ENCODE measurements around the gene TBKBP1.

The TBKBP1 gene, protein sequence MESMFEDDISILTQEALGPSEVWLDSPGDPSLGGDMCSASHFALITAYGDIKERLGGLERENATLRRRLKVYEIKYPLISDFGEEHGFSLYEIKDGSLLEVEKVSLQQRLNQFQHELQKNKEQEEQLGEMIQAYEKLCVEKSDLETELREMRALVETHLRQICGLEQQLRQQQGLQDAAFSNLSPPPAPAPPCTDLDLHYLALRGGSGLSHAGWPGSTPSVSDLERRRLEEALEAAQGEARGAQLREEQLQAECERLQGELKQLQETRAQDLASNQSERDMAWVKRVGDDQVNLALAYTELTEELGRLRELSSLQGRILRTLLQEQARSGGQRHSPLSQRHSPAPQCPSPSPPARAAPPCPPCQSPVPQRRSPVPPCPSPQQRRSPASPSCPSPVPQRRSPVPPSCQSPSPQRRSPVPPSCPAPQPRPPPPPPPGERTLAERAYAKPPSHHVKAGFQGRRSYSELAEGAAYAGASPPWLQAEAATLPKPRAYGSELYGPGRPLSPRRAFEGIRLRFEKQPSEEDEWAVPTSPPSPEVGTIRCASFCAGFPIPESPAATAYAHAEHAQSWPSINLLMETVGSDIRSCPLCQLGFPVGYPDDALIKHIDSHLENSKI

DNA sequence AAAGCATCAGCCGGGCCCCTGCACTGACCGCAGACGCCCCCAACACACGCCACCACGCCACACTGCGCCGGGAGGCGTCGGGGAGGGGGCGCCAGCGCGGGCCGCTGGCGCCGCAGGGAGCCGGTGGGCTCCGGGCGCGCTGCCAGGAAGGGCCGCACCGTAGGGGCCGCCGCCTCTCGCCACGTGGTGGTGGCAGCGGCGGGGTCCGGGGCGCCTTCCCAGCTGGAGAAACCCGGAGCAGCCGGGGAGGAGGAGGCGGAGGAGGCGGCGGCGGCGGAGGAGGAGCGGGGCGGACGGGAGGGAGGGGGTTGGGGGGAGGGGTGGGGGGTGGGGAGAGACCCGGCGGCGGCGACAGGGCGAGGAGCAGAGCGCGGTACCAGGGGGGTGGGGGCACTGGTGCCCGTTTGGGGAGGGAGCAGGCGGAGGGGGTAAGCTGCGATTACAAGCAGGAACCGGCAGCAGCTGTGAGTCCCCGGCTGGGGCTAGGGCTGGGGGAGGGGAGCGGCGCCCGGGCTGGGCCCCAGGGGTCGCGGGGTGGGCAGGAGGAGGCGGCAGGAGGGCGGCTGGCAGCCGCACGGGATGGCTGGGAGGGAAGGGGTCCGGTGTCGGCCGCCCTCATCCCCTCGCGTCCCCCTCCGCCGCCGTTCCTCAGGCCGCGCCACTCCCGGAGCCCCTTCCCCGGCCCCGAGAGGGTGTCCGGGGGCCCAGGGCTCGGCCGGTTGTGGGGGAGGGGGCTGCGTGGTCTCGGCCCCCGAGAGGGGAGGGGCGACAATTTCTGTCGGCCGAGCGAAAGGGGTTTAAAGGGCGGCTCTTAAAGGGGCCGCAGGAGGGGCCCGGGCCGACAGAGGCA, at the start of gene TBKBP1:
Gene TBKBP1, plus strand, starts transcription at position 431 of the 850 bp plus-strand sequence. CDS start 1,952 bp downstream, outside the sequence.
- peak; percentile 33 for ATAC-seq (replicated peaks)
- Mint-ChIP-seq H3K4me1 (peaks cover 36 to 46% of the 10 kb centered on the region in 2 donors), H3K36me3 (no peaks in the 10 kb centered on the region), H3K27ac (peak within 1 kb of the TSS; percentile 91), H3K27me3 (no peaks in the 10 kb centered on the region), H3K4me3 (peak within 1 kb of the TSS; percentile 86 to 88), H3K9me3 (no peaks in the 10 kb centered on the region)
- no peak for DNase-seq

- H3K27me3 Mint-ChIP-seq, result no peaks in the 10 kb centered on the region
- no peaks in the 10 kb centered on the region for H3K9me3 Mint-ChIP-seq
- no peak for DNase-seq
- H3K36me3 Mint-ChIP-seq, result peaks cover 4 to 7% of the 10 kb centered on the region in 2 donors
- H3K4me3 Mint-ChIP-seq, result no peak overlapping the region
- no peak overlapping the region for H3K27ac Mint-ChIP-seq
- peaks cover 12 to 30% of the 10 kb centered on the region in 2 donors for H3K4me1 Mint-ChIP-seq
- ATAC-seq (replicated peaks), result no peak
These were observed 49.6 kb upstream of the TBKBP1 start for GRCh38 chr17:47644324-47644723.

DNA sequence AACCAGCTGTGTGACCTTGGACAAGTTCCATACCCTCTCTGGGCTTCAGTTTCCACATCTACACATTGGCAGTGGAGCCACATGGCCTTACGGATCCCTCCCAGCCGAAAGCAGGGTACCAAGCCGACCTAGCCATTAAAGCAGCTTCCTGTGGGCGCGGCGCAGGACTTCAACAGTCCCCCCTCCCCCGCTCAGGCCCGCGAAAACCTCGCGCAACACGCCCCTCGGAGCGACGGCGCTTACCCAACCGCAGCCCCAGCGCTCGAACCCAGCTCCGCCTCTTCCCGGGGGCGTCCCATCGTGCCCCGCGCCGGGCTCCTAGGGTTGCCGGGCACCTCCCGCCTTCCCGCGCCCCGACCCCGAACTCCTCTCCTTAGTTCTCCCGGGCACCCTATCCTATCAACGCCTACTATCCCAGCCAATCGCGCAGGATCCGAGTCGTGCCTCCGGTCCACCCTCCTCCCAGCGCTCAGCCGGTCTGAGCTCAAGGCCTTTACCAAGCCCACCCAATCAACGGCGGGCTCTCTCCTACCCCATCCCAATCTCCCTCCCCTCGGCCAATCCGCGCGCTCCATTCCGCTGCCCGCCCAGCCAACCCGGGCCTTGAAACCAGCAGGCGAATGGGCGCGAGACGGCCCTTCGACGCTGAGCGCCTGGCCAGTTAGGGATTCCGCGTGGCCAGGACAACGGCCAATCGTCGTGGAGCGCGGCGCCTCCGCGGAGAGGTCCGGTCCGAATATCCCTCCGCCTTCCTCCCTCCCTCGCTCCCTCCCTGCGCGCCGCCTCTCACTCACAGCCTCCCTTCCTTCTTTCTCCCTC, 44.6 kb upstream of the TBKBP1 start, which contains the start of gene KPNB1:
Gene KPNB1, plus strand, starts transcription at position 767 of the 819 bp plus-strand sequence. CDS start 326 bp downstream, outside the sequence.
- peak within 1 kb of the TSS; percentile 99 for H3K27ac Mint-ChIP-seq
- DNase-seq, result peak; percentile 99
- no peaks in the 10 kb centered on the region for H3K9me3 Mint-ChIP-seq
- no peaks in the 10 kb centered on the region for H3K27me3 Mint-ChIP-seq
- H3K4me1 Mint-ChIP-seq, result peaks cover 23 to 47% of the 10 kb centered on the region in 2 donors
- peaks cover 19 to 36% of the 10 kb centered on the region in 2 donors for H3K36me3 Mint-ChIP-seq
- peak within 1 kb of the TSS; percentile 93 to 99 for H3K4me3 Mint-ChIP-seq
- ATAC-seq (replicated peaks), result peak; percentile 86 to 88

- Mint-ChIP-seq H3K27ac (peak overlapping the region; percentile 99), H3K4me3 (peak overlapping the region; percentile 93 to 99), H3K36me3 (peaks cover 22 to 39% of the 10 kb centered on the region in 2 donors), H3K9me3 (no peaks in the 10 kb centered on the region), H3K27me3 (no peaks in the 10 kb centered on the region), H3K4me1 (peaks cover 19 to 53% of the 10 kb centered on the region in 2 donors)
- no peak for DNase-seq
- ATAC-seq (replicated peaks), result peak; percentile 17 to 28
These were observed 43.9 kb upstream of the TBKBP1 start for GRCh38 chr17:47649972-47650524.

DNA sequence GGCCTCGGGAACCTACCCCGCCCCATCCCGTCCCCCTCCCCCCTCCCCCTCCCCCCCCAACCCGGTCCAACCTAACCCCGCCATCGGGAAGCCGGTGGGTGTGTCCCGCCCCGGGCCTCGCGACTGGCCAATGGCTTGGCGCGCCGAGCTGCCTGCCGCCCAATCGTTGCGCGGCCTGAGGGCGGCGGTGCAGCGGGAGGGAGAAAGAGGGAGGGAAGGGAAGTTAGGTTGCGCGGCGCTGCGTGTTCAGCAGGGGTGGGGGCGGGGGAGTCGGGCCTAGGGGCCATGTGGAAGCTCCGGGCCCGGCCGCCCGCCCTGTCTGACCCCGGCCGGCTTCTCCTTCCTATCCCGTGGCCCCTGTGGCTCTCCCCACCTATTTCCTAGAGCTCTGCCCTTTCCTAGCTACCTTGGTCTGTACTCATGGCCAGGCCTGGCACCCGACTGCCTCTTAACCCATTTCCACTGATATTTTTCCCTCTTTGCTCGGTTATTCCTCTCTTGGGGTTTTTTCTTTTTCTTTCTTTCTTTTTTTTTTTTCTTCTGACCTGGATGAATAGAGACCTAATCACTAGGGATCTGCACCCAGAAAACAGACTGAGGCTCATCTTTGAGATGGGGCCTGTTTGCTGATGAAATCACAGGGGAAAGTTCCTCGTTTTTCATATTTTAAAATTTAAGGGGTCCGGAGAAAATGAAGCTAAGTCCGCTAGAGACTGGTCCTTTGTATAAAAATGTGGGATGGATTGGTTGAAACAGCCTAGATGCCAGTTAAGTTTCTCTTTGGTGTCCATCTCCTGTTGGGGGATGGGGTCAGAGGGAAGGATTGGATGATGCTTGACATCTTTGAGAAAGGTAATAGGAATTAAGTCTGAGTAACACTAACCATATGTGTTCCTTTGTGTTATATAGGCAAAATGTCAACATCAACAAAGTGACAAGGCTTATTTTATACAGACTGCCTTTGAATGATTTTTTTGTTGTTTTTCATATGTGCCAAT, 43.1 kb upstream of the TBKBP1 start:
- Mint-ChIP-seq H3K4me1 (peaks cover 19 to 60% of the 10 kb centered on the region in 2 donors), H3K27me3 (no peaks in the 10 kb centered on the region), H3K27ac (peak overlapping the region; percentile 99), H3K9me3 (no peaks in the 10 kb centered on the region), H3K36me3 (peaks cover 26 to 47% of the 10 kb centered on the region in 2 donors), H3K4me3 (peak overlapping the region; percentile 93 to 99)
- ATAC-seq (replicated peaks) (peak; percentile 62 to 68), DNase-seq (peak; percentile 96)

DNA sequence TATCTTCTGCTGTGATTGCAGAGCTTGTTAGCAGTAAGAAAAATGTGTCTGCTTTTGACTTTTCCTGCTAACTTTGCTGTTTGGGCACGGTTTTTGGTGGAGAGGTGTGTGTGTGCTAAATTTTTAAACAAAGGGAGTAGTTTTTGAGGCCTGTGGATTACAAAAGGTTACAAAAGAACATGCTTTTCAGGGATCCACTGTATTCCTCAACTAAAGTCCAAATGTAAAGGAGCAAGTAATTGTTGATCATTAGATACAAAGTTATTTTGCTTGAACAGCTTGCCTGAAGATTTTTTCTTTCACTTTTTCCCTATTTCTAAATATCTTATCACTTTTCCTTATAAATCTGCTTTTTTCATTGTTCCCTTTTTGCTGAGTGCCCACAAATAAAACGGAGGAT, 42.3 kb upstream of the TBKBP1 start:
- H3K4me1 Mint-ChIP-seq, result peaks cover 22 to 68% of the 10 kb centered on the region in 2 donors
- no peak for DNase-seq
- H3K27ac Mint-ChIP-seq, result no peak overlapping the region
- H3K4me3 Mint-ChIP-seq, result peak overlapping the region; percentile 93 to 99
- H3K36me3 Mint-ChIP-seq, result peaks cover 30 to 53% of the 10 kb centered on the region in 2 donors
- H3K9me3 Mint-ChIP-seq, result no peaks in the 10 kb centered on the region
- no peaks in the 10 kb centered on the region for H3K27me3 Mint-ChIP-seq
- ATAC-seq (replicated peaks), result no peak

DNA sequence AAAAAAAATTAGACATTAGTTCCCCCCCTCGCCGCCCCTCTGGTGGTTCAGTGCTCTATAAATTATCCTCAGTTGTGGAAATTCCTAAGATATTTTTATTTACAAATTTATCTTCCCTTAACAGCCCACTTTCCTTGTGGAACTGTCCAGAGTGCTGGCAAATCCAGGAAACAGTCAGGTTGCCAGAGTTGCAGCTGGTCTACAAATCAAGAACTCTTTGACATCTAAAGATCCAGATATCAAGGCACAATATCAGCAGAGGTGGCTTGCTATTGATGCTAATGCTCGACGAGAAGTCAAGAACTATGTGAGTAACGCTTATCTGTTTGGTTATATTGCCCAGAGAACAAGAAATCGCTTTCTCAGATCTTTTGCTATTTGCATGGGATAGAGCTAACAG, 41.4 kb upstream of the TBKBP1 start:
- Mint-ChIP-seq H3K27ac (peak overlapping the region; percentile 14), H3K27me3 (no peaks in the 10 kb centered on the region), H3K9me3 (no peaks in the 10 kb centered on the region), H3K36me3 (peaks cover 31 to 57% of the 10 kb centered on the region in 2 donors), H3K4me3 (peak overlapping the region; percentile 25 to 56), H3K4me1 (peaks cover 22 to 69% of the 10 kb centered on the region in 2 donors)
- DNase-seq (no peak), ATAC-seq (replicated peaks) (no peak)

DNA sequence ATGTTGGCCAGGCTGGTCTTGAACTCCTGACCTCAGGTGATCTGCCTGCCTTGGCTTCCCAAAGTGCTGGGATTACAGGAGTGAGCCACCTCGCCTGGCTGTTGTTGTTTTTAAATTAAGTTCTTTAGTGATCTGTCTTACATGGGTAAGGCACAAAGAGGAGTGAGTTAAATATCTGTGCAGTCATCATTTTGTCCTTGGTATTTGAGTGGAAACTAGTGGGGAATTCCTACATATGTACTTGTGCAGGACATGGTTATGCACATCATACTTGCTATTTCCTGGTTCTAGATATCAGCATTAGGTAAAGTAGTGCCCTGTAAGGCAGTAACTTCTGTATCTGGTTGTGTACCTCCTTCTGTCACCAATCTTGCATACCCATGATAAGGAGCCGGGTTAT, 40.5 kb upstream of the TBKBP1 start:
- Mint-ChIP-seq H3K27me3 (no peaks in the 10 kb centered on the region), H3K4me1 (peaks cover 24 to 68% of the 10 kb centered on the region in 2 donors), H3K27ac (peak overlapping the region; percentile 77), H3K4me3 (peak overlapping the region; percentile 59 to 68), H3K9me3 (no peaks in the 10 kb centered on the region), H3K36me3 (peaks cover 33 to 62% of the 10 kb centered on the region in 2 donors)
- no peak for DNase-seq
- no peak for ATAC-seq (replicated peaks)

DNA sequence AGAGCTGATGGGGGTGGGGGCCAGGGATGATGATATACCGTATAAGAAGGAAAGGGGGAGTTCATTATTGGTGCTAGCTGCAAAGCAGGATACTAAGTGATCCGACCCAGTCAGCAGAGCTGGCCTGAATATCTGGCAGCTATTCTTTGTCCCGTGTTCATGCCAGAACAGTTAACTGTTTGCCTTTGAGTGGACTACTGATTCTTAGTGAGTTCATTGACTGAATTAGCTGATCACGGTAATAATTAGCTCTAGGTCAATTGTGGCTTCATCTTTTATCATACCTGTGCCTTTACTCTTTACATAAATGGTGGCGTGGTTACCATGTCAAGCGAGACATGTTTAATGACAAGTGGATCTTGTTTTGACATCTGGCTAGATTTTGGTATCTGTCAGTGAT, 39.0 kb upstream of the TBKBP1 start:
- H3K27ac Mint-ChIP-seq, result no peak overlapping the region
- no peak overlapping the region for H3K4me3 Mint-ChIP-seq
- H3K9me3 Mint-ChIP-seq, result no peaks in the 10 kb centered on the region
- H3K36me3 Mint-ChIP-seq, result peaks cover 36 to 61% of the 10 kb centered on the region in 2 donors
- no peaks in the 10 kb centered on the region for H3K27me3 Mint-ChIP-seq
- no peak for DNase-seq
- ATAC-seq (replicated peaks), result no peak
- peaks cover 22 to 67% of the 10 kb centered on the region in 2 donors for H3K4me1 Mint-ChIP-seq

GRCh38 chr17:47660064-47660492, 33.9 kb upstream of the TBKBP1 start:
- Mint-ChIP-seq H3K4me1 (peaks cover 22 to 68% of the 10 kb centered on the region in 2 donors), H3K27me3 (no peaks in the 10 kb centered on the region), H3K4me3 (peak overlapping the region; percentile 46 to 60), H3K27ac (peak overlapping the region; percentile 77), H3K9me3 (no peaks in the 10 kb centered on the region), H3K36me3 (peaks cover 33 to 42% of the 10 kb centered on the region in 2 donors)
- ATAC-seq (replicated peaks) (peak; percentile 80 to 85), DNase-seq (no peak)

DNA sequence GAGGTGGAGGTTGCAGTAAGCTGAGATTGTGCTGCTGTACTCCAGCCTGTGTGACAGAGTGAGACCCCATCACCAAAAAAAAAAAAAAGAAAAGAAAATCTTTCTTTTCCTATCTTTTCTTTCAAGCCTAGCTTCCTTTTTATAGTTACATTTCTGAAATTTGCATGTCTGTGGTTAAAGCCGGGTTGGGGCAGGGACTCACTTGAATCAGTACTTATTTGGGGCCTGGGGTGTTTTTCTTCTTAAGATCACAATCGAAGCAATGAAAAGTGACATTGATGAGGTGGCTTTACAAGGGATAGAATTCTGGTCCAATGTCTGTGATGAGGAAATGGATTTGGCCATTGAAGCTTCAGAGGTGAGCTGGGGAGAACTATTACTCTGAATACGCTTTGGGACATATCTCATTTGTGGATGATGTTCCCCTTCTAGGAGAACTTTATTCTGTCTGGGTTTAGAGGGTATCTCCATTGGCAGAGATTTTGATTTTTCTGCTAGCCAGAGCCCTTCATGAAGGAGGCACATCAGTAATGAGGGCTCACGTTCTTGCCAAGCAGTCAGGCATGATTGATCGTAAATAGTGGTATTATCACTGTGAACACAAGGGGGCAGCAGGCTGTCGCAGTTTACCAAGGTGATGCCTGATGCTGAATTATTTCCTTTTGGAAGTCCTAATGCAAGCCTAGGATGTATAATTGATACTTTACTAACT, 29.9 kb upstream of the TBKBP1 start:
- ATAC-seq (replicated peaks) (peak; percentile 73 to 82), DNase-seq (peak; percentile 43)
- Mint-ChIP-seq H3K4me3 (peak overlapping the region; percentile 36 to 54), H3K27ac (peak overlapping the region; percentile 76), H3K4me1 (peaks cover 16 to 38% of the 10 kb centered on the region in 2 donors), H3K27me3 (no peaks in the 10 kb centered on the region), H3K36me3 (peaks cover 28 to 34% of the 10 kb centered on the region in 2 donors), H3K9me3 (no peaks in the 10 kb centered on the region)

- Mint-ChIP-seq H3K4me3 (peak overlapping the region in 1 of 2 donors; percentile 54), H3K4me1 (peaks cover 15 to 34% of the 10 kb centered on the region in 2 donors), H3K36me3 (peaks cover 29 to 34% of the 10 kb centered on the region in 2 donors), H3K27me3 (no peaks in the 10 kb centered on the region), H3K9me3 (no peaks in the 10 kb centered on the region), H3K27ac (no peak overlapping the region)
- no peak for ATAC-seq (replicated peaks)
- no peak for DNase-seq
These were observed 29.4 kb upstream of the TBKBP1 start for GRCh38 chr17:47664624-47664941.

Data from stimulated activated naive B cell treated with anti-CD40 and anti-IgM and Interleukin-4, amounts not matched to agents 10 μg/mL and 1 μg/mL and 100 μg/mL, for 72 hours (primary cell).